ENCODE data around the gene DMKN.
"Not testable (repeated sequence)": the region's sequence is repeated elsewhere in the genome, so short reads cannot be mapped to it uniquely, and the experiment has no call there.

DMKN gene

GRCh38 chr19:35466259-35466658, 47.2 kb downstream of the DMKN start:
- Histone ChIP-seq H3K36me3 (ENCODE audit: control insufficient read depth, insufficient read depth, low read length) (no peaks in the 10 kb centered on the region), H3K4me1 (peaks cover 5% of the 10 kb centered on the region), H3K27ac (no peak overlapping the region), H3K9me3 (ENCODE audit: control insufficient read depth, low read length) (no peaks in the 10 kb centered on the region), H3K9ac (no peak overlapping the region), H3K4me3 (ENCODE audit: low read depth, low read length) (no peak overlapping the region), H3K4me2 (ENCODE audit: low read length) (no peak overlapping the region), H3K27me3 (ENCODE audit: control insufficient read depth, insufficient read depth, low read length) (no peaks in the 10 kb centered on the region), H2AFZ (no peak overlapping the region), H3K79me2 (no peaks in the 10 kb centered on the region)
- TF ChIP-seq CTCF (IDR thresholded peaks at IDR 0.05) = no peak

- not testable (repeated sequence) for H3K27me3 ChIP-seq (ENCODE audit: control insufficient read depth, insufficient read depth, low read length); H3K4me3 ChIP-seq (ENCODE audit: low read depth, low read length); H3K9me3 ChIP-seq (ENCODE audit: control insufficient read depth, low read length); H3K79me2 ChIP-seq; H2AFZ ChIP-seq; H3K27ac ChIP-seq; H3K36me3 ChIP-seq (ENCODE audit: control insufficient read depth, insufficient read depth, low read length); H3K9ac ChIP-seq; H3K4me1 ChIP-seq
- H3K4me2 ChIP-seq (ENCODE audit: low read length) = peak overlapping the region; percentile 31
Measured at GRCh38 chr19:35462956-35463355, 50.5 kb downstream of the DMKN start.

GRCh38 chr19:35462476-35462953, 50.9 kb downstream of the DMKN start:
- H3K79me2 ChIP-seq = no peaks in the 10 kb centered on the region
- peaks cover 12% of the 10 kb centered on the region for H3K4me1 ChIP-seq
- no peaks in the 10 kb centered on the region for H3K27me3 ChIP-seq (ENCODE audit: control insufficient read depth, insufficient read depth, low read length)
- H3K27ac ChIP-seq = peak overlapping the region; percentile 1
- H2AFZ ChIP-seq = no peak overlapping the region
- no peaks in the 10 kb centered on the region for H3K36me3 ChIP-seq (ENCODE audit: control insufficient read depth, insufficient read depth, low read length)
- H3K9ac ChIP-seq = no peak overlapping the region
- no peak overlapping the region for H3K4me3 ChIP-seq (ENCODE audit: low read depth, low read length)
- peak; percentile 12 for TF ChIP-seq CTCF (IDR thresholded peaks at IDR 0.05)
- H3K4me2 ChIP-seq (ENCODE audit: low read length) = peak overlapping the region; percentile 31
- H3K9me3 ChIP-seq (ENCODE audit: control insufficient read depth, low read length) = no peaks in the 10 kb centered on the region

GRCh38 chr19:35461788-35462187, 51.7 kb downstream of the DMKN start:
- H3K27me3 ChIP-seq (ENCODE audit: control insufficient read depth, insufficient read depth, low read length); H3K79me2 ChIP-seq; H2AFZ ChIP-seq; H3K4me3 ChIP-seq (ENCODE audit: low read depth, low read length); H3K4me2 ChIP-seq (ENCODE audit: low read length); H3K36me3 ChIP-seq (ENCODE audit: control insufficient read depth, insufficient read depth, low read length); H3K27ac ChIP-seq; H3K9ac ChIP-seq; H3K9me3 ChIP-seq (ENCODE audit: control insufficient read depth, low read length): not testable (repeated sequence)
- H3K4me1 ChIP-seq = peaks cover 14% of the 10 kb centered on the region

- no peak for TF ChIP-seq CTCF (IDR thresholded peaks at IDR 0.05)
- no peaks in the 10 kb centered on the region for H3K36me3 ChIP-seq (ENCODE audit: control insufficient read depth, insufficient read depth, low read length)
- H3K9me3 ChIP-seq (ENCODE audit: control insufficient read depth, low read length) = no peaks in the 10 kb centered on the region
- no peak overlapping the region for H3K27ac ChIP-seq
- no peaks in the 10 kb centered on the region for H3K79me2 ChIP-seq
- H3K4me3 ChIP-seq (ENCODE audit: low read depth, low read length) = no peak overlapping the region
- H3K9ac ChIP-seq = no peak overlapping the region
- no peak overlapping the region for H3K4me2 ChIP-seq (ENCODE audit: low read length)
- no peak overlapping the region for H2AFZ ChIP-seq
- H3K27me3 ChIP-seq (ENCODE audit: control insufficient read depth, insufficient read depth, low read length) = no peaks in the 10 kb centered on the region
- peaks cover 14% of the 10 kb centered on the region for H3K4me1 ChIP-seq
Measured at GRCh38 chr19:35461060-35461459, 52.4 kb downstream of the DMKN start.

- Histone ChIP-seq H3K27ac (no peak overlapping the region), H3K4me3 (ENCODE audit: low read depth, low read length) (no peak overlapping the region), H3K4me2 (ENCODE audit: low read length) (no peak overlapping the region), H3K27me3 (ENCODE audit: control insufficient read depth, insufficient read depth, low read length) (no peaks in the 10 kb centered on the region), H3K9me3 (ENCODE audit: control insufficient read depth, low read length) (no peaks in the 10 kb centered on the region), H3K4me1 (peaks cover 15% of the 10 kb centered on the region), H3K79me2 (no peaks in the 10 kb centered on the region), H3K36me3 (ENCODE audit: control insufficient read depth, insufficient read depth, low read length) (no peaks in the 10 kb centered on the region), H2AFZ (no peak overlapping the region), H3K9ac (no peak overlapping the region)
- TF ChIP-seq CTCF (IDR thresholded peaks at IDR 0.05) = no peak
Measured at GRCh38 chr19:35460608-35461007, 52.8 kb downstream of the DMKN start.
